ENCODE data around the gene ZSWIM6. TPM values are rescaled to one million over a fixed set of nuclear protein-coding genes. Genes with fewer than 3 reads are reported as not detected.

ZSWIM6 gene
- total RNA-seq, 1 experiment from 2014 or later = 13.2 TPM

GRCh38 chr5:61394078-61394704, 62.1 kb downstream of the ZSWIM6 start:
- Mint-ChIP-seq H3K9me3 (ENCODE audit: low read depth, unreplicated experiment) (peaks cover 4% of the 10 kb centered on the region), H3K27me3 (ENCODE audit: unreplicated experiment) (no peaks in the 10 kb centered on the region), H3K36me3 (ENCODE audit: insufficient read depth, unreplicated experiment) (no peaks in the 10 kb centered on the region), H3K4me3 (ENCODE audit: low read depth, unreplicated experiment) (no peak overlapping the region), H3K4me1 (ENCODE audit: low read depth, unreplicated experiment) (peaks cover 22% of the 10 kb centered on the region), H3K27ac (ENCODE audit: unreplicated experiment) (no peak overlapping the region)
- CTCF ChIA-PET = no interaction called here
- no peak for DNase-seq
- intact Hi-C loops (cut with micrococcal nuclease; ENCODE audit: unreplicated experiment) = no loop called here
- no peak for TF ChIP-seq CTCF (IDR thresholded peaks at IDR 0.05; ENCODE audit: unreplicated experiment)
- BruUV-seq (replicated peaks) = no TSS peak

GRCh38 chr5:61394793-61395192, 62.7 kb downstream of the ZSWIM6 start:
- H3K4me1 Mint-ChIP-seq (ENCODE audit: low read depth, unreplicated experiment) = peaks cover 22% of the 10 kb centered on the region
- no peak overlapping the region for H3K27ac Mint-ChIP-seq (ENCODE audit: unreplicated experiment)
- TF ChIP-seq CTCF (IDR thresholded peaks at IDR 0.05; ENCODE audit: unreplicated experiment) = no peak
- no peaks in the 10 kb centered on the region for H3K27me3 Mint-ChIP-seq (ENCODE audit: unreplicated experiment)
- no TSS peak for BruUV-seq (replicated peaks)
- no peak overlapping the region for H3K4me3 Mint-ChIP-seq (ENCODE audit: low read depth, unreplicated experiment)
- H3K9me3 Mint-ChIP-seq (ENCODE audit: low read depth, unreplicated experiment) = peaks cover 4% of the 10 kb centered on the region
- no peak for DNase-seq
- H3K36me3 Mint-ChIP-seq (ENCODE audit: insufficient read depth, unreplicated experiment) = no peaks in the 10 kb centered on the region
- CTCF ChIA-PET = no interaction called here
- intact Hi-C loops (cut with micrococcal nuclease; ENCODE audit: unreplicated experiment) = no loop called here

GRCh38 chr5:61397238-61397637, 65.2 kb downstream of the ZSWIM6 start:
- Mint-ChIP-seq H3K4me3 (ENCODE audit: low read depth, unreplicated experiment) (no peak overlapping the region), H3K36me3 (ENCODE audit: insufficient read depth, unreplicated experiment) (no peaks in the 10 kb centered on the region), H3K9me3 (ENCODE audit: low read depth, unreplicated experiment) (peaks cover 2% of the 10 kb centered on the region), H3K4me1 (ENCODE audit: low read depth, unreplicated experiment) (peaks cover 32% of the 10 kb centered on the region), H3K27me3 (ENCODE audit: unreplicated experiment) (no peaks in the 10 kb centered on the region), H3K27ac (ENCODE audit: unreplicated experiment) (no peak overlapping the region)
- CTCF ChIA-PET = no interaction called here
- intact Hi-C loops (cut with micrococcal nuclease; ENCODE audit: unreplicated experiment) = no loop called here
- TF ChIP-seq CTCF (IDR thresholded peaks at IDR 0.05; ENCODE audit: unreplicated experiment) = no peak
- no TSS peak for BruUV-seq (replicated peaks)
- DNase-seq = no peak

- no peaks in the 10 kb centered on the region for H3K36me3 Mint-ChIP-seq (ENCODE audit: insufficient read depth, unreplicated experiment)
- peaks cover 34% of the 10 kb centered on the region for H3K4me1 Mint-ChIP-seq (ENCODE audit: low read depth, unreplicated experiment)
- BruUV-seq (replicated peaks) = no TSS peak
- no peak for TF ChIP-seq CTCF (IDR thresholded peaks at IDR 0.05; ENCODE audit: unreplicated experiment)
- CTCF ChIA-PET = no interaction called here
- intact Hi-C loops (cut with micrococcal nuclease; ENCODE audit: unreplicated experiment) = no loop called here
- H3K27ac Mint-ChIP-seq (ENCODE audit: unreplicated experiment) = no peak overlapping the region
- no peak overlapping the region for H3K4me3 Mint-ChIP-seq (ENCODE audit: low read depth, unreplicated experiment)
- H3K9me3 Mint-ChIP-seq (ENCODE audit: low read depth, unreplicated experiment) = peaks cover 2% of the 10 kb centered on the region
- DNase-seq = no peak
- no peaks in the 10 kb centered on the region for H3K27me3 Mint-ChIP-seq (ENCODE audit: unreplicated experiment)
These were observed 65.9 kb downstream of the ZSWIM6 start for GRCh38 chr5:61397937-61398336.
